Transverse colon (tissue), 4 donors: ENCODE measurements around the gene LYSMD1. TPM values are rescaled to one million over a fixed set of nuclear protein-coding genes. Genes with fewer than 3 reads are reported as not detected.

Experiments
- DNase-seq: peaks from one replicate; pipeline ENCODE4 v3.0.0-alpha.2; 2019
- H3K27ac ChIP-seq, 4 donors: fragments of 200-600 bp; sonication (generic); 2 replicates each; pipeline ENCODE4 v1.5.1; 2016 to 2018; ENCODE audit warnings: inconsistent platforms in 4 of 4
- H3K27me3 ChIP-seq: fragments of 200-600 bp; sonication (generic); 2 replicates; pipeline ENCODE4 v1.5.1; 2017; ENCODE audit warnings: inconsistent platforms
- H3K36me3 ChIP-seq, 4 donors: fragments of 200-600 bp; sonication (generic); 2 replicates each; pipeline ENCODE4 v1.5.1; 2017 to 2019; ENCODE audit warnings: inconsistent platforms in 4 of 4
- H3K4me1 ChIP-seq, 4 donors: fragments of 200-600 bp; sonication (generic); 2 replicates each; pipeline ENCODE4 v1.5.1; 2017 to 2020; ENCODE audit warnings: inconsistent platforms in 4 of 4
- H3K4me3 ChIP-seq, 4 donors: fragments of 200-600 bp; sonication (generic); 1 replicate in 1 of 4; 2 replicates in 3 of 4; pipeline versions ENCODE4 v1.5.1 to v1.6.1; 2017 to 2019; ENCODE audit warnings: inconsistent platforms in 4 of 4
- H3K9me3 ChIP-seq, 2 donors: fragments of 200-600 bp; sonication (generic); 2 replicates each; pipeline ENCODE4 v1.5.1; 2017 to 2019; ENCODE audit warnings: inconsistent platforms in 2 of 2
- CTCF ChIP-seq, 5 experiments: fragments of 200-600 bp in 3 of 5; fragments of 450-650 bp in 2 of 5; sonication (generic) in 3 of 5; IDR thresholded peaks; 1 replicate in 2 of 5; 2 replicates in 3 of 5; pipeline ENCODE4 v1.5.1; 2016 to 2017; ENCODE audit warnings: antibody characterized with exemption in 5 of 5, inconsistent platforms in 3 of 5, mild to moderate bottlenecking in 2 of 5, moderate library complexity in 1 of 5
- EP300 ChIP-seq: sonication (generic); formaldehyde crosslinking; IDR thresholded peaks from one replicate; pipeline ENCODE4 v1.6.1; 2017; ENCODE audit warnings: antibody characterized with exemption, low read depth
- POLR2A ChIP-seq: fragments of 450-650 bp; IDR thresholded peaks from one replicate; pipeline ENCODE4 v1.6.1; 2016; ENCODE audit warnings: antibody characterized with exemption, mild to moderate bottlenecking, moderate library complexity
- POLR2AphosphoS5 ChIP-seq, 3 donors: sonication (generic); formaldehyde crosslinking; IDR thresholded peaks; one replicate each; pipeline ENCODE4 v1.6.1; 2016; ENCODE audit warnings: antibody characterized with exemption in 3 of 3
- WGBS, 2 donors: methylation state at CpG; one replicate each; pipeline ENCODE4 v1.1.5; 2018; ENCODE audit warnings: low coverage in 1 of 2; 5-methylcytosine and 5-hydroxymethylcytosine counted together
- in situ Hi-C, 4 donors: fragments of 200-750 bp; cut with MboI; loops; one replicate each; pipeline versions ENCODE4 v1.15.0 to v1.15.1; 2017; ENCODE audit warnings: low sequenced_read_pairs in 3 of 4, low pct_ligation_motif_present in 1 of 4, low pct_unique_long_range_greater_than_20kb in 1 of 4
- intact Hi-C: fragments of 100-400 bp; cut with DNase I; formaldehyde crosslinking; loops from one replicate; pipeline ENCODE4 v1.15.1; 2023; ENCODE audit warnings: low total_unique reads
- total RNA-seq, 4 donors: library from RNA; depleted of rRNA; stranded (reverse); fragments of >200 nt; gene quantifications; one replicate each; pipeline ENCODE4 v1.1.0, GENCODE V29; 2016

The LYSMD1 gene
- total RNA-seq, 4 donors from 2014 or later: 1.4 to 15.7 (median 7.3) TPM

- no peak for TF ChIP-seq CTCF (IDR thresholded peaks at IDR 0.05)
- TF ChIP-seq POLR2AphosphoS5 (IDR thresholded peaks at IDR 0.05): peak in 2 of 3 donors; percentile 12 to 24
- Histone ChIP-seq H3K27ac (peak overlapping the region; percentile 27 to 65 (median 45)), H3K27me3 (peaks cover 27% of the 10 kb centered on the region), H3K36me3 (no peaks in the 10 kb centered on the region), H3K4me1 (peaks cover 0 to 22% (median 15%) of the 10 kb centered on the region in 4 donors), H3K9me3 (no peaks in the 10 kb centered on the region), H3K4me3 (peak overlapping the region in 3 of 4 donors; percentile 19 to 54 (median 29))
- in situ Hi-C loops: no loop called here
- 15 to 67% methylated on average over 1 to 44 of the region's 45 CpGs for WGBS, 2 donors
- intact Hi-C loops: no loop called here
- peak; percentile 84 for DNase-seq
Measured at GRCh38 chr1:151130987-151131586, 34.6 kb downstream of the LYSMD1 start.

GRCh38 chr1:151128800-151129199 is 36.9 kb downstream of the LYSMD1 start:
- no peaks in the 10 kb centered on the region for H3K9me3 ChIP-seq
- no peak overlapping the region for H3K27ac ChIP-seq
- H3K36me3 ChIP-seq: no peaks in the 10 kb centered on the region
- in situ Hi-C loops (no loop called here), intact Hi-C loops (no loop called here)
- 84 to 95% methylated on average over 4 to 6 of the region's 6 CpGs for WGBS, 2 donors
- no peak overlapping the region for H3K4me3 ChIP-seq
- DNase-seq: no peak
- TF ChIP-seq POLR2A (no peak), POLR2AphosphoS5 (IDR thresholded peaks at IDR 0.05) (no peak), EP300 (no peak), CTCF (IDR thresholded peaks at IDR 0.05) (no peak)
- H3K4me1 ChIP-seq: peaks cover 0 to 22% (median 15%) of the 10 kb centered on the region in 4 donors
- peaks cover 27% of the 10 kb centered on the region for H3K27me3 ChIP-seq

GRCh38 chr1:151124763-151125403 is 40.8 kb downstream of the LYSMD1 start:
- H3K27me3 ChIP-seq: no peaks in the 10 kb centered on the region
- H3K9me3 ChIP-seq: no peaks in the 10 kb centered on the region
- no peak for TF ChIP-seq POLR2A
- TF ChIP-seq POLR2AphosphoS5 (IDR thresholded peaks at IDR 0.05): no peak
- TF ChIP-seq CTCF (IDR thresholded peaks at IDR 0.05): no peak
- TF ChIP-seq EP300: no peak
- no peak overlapping the region for H3K27ac ChIP-seq
- DNase-seq: no peak
- 74 to 81% methylated on average over 4 to 5 of the region's 5 CpGs for WGBS, 2 donors
- no peak overlapping the region for H3K4me3 ChIP-seq
- H3K4me1 ChIP-seq: no peaks in the 10 kb centered on the region
- in situ Hi-C loops: no loop called here
- peaks cover 0 to 3% (median 0%) of the 10 kb centered on the region in 4 donors for H3K36me3 ChIP-seq
- intact Hi-C loops: no loop called here

- Histone ChIP-seq H3K9me3 (no peaks in the 10 kb centered on the region), H3K27me3 (no peaks in the 10 kb centered on the region), H3K4me1 (no peaks in the 10 kb centered on the region), H3K36me3 (peaks cover 0 to 12% (median 4%) of the 10 kb centered on the region in 4 donors), H3K27ac (no peak overlapping the region), H3K4me3 (no peak overlapping the region)
- intact Hi-C loops (no loop called here), in situ Hi-C loops (no loop called here)
- WGBS, 2 donors: 97% methylated on average over 5 of the region's 5 CpGs; no CpG with 5 or more reads in 1 of the 2 donors
- DNase-seq: no peak
- TF ChIP-seq POLR2AphosphoS5 (IDR thresholded peaks at IDR 0.05): no peak
- TF ChIP-seq EP300: no peak
- no peak for TF ChIP-seq POLR2A
- no peak for TF ChIP-seq CTCF (IDR thresholded peaks at IDR 0.05)
Measured at GRCh38 chr1:151113877-151114276, 51.8 kb downstream of the LYSMD1 start.

Other genes starting within 250 kb of the LYSMD1 start
- 10 to 100 TPM; 19.5 to 59.7 (median 39.2) TPM for gene SETDB1, start 239.5 kb downstream of the LYSMD1 start, total RNA-seq
- gene CERS2, start 191.1 kb downstream of the LYSMD1 start, total RNA-seq: 100 to 1,000 TPM in 2 of 4 donors, 10 to 100 TPM in 2; 35.2 to 142 (median 101) TPM
- under 1 TPM in 1 of 4 donors, not detected in 3; 0.32 TPM for gene ANXA9, start 183.6 kb downstream of the LYSMD1 start, total RNA-seq
- 10 to 100 TPM; 27.7 to 66.2 (median 54.8) TPM for gene MINDY1, start 159.0 kb downstream of the LYSMD1 start, total RNA-seq
- gene PRUNE1, start 157.5 kb downstream of the LYSMD1 start, total RNA-seq: 10 to 100 TPM in 3 of 4 donors, 1 to 10 TPM in 1; 9.0 to 80.4 (median 26.8) TPM
- gene BNIPL, start 129.3 kb downstream of the LYSMD1 start, total RNA-seq: 1 to 10 TPM in 2 of 4 donors, under 1 TPM in 1, not detected in 1; 0.68 to 10.0 (median 2.5) TPM
- gene C1orf56, start 118.2 kb downstream of the LYSMD1 start, total RNA-seq: 1 to 10 TPM; 1.5 to 3.7 (median 2.8) TPM
- gene CDC42SE1, start 106.3 kb downstream of the LYSMD1 start, total RNA-seq: 10 to 100 TPM; 34.4 to 90.2 (median 57.5) TPM
- gene MLLT11, start 105.5 kb downstream of the LYSMD1 start, total RNA-seq: 1 to 10 TPM in 3 of 4 donors, not detected in 1; 1.2 to 3.2 (median 1.3) TPM
- 10 to 100 TPM in 3 of 4 donors, 1 to 10 TPM in 1; 9.6 to 19.8 (median 10.2) TPM for gene GABPB2, start 95.1 kb downstream of the LYSMD1 start, total RNA-seq
- 10 to 100 TPM in 1 of 4 donors, 1 to 10 TPM in 3; 1.8 to 16.3 (median 2.9) TPM for gene SEMA6C, start 19.3 kb downstream of the LYSMD1 start, total RNA-seq
- gene TNFAIP8L2, start 9.3 kb downstream of the LYSMD1 start, total RNA-seq: 1 to 10 TPM; 2.0 to 5.2 (median 4.2) TPM
- 10 to 100 TPM in 3 of 4 donors, 1 to 10 TPM in 1; 9.0 to 35.4 (median 25.1) TPM for gene SCNM1, start 242 bp upstream of the LYSMD1 start, total RNA-seq
- gene TMOD4, start 10.1 kb upstream of the LYSMD1 start, total RNA-seq: not detected
- gene VPS72, start 24.3 kb upstream of the LYSMD1 start, total RNA-seq: 10 to 100 TPM in 3 of 4 donors, 1 to 10 TPM in 1; 4.9 to 26.6 (median 20.1) TPM
- gene PIP5K1A, start 32.6 kb upstream of the LYSMD1 start, total RNA-seq: 10 to 100 TPM; 46.7 to 78.2 (median 59.4) TPM
- 100 to 1,000 TPM in 1 of 4 donors, 10 to 100 TPM in 3; 41.9 to 111 (median 79.5) TPM for gene PSMD4, start 88.8 kb upstream of the LYSMD1 start, total RNA-seq
- 10 to 100 TPM; 24.5 to 41.9 (median 31.5) TPM for gene ZNF687, start 116.4 kb upstream of the LYSMD1 start, total RNA-seq
- 10 to 100 TPM; 68.0 to 95.9 (median 79.8) TPM for gene PI4KB, start 161.5 kb upstream of the LYSMD1 start, total RNA-seq
- gene RFX5, start 181.3 kb upstream of the LYSMD1 start, total RNA-seq: 10 to 100 TPM; 17.7 to 61.0 (median 35.4) TPM
- 1,000 to 10,000 TPM; 1,079 to 3,856 (median 3,214) TPM for gene SELENBP1, start 206.8 kb upstream of the LYSMD1 start, total RNA-seq
- gene PSMB4, start 233.7 kb upstream of the LYSMD1 start, total RNA-seq: 100 to 1,000 TPM in 3 of 4 donors, 10 to 100 TPM in 1; 84.4 to 188 (median 140) TPM